ENCODE measurements around the gene WDR45B.

Gene WDR45B

DNA sequence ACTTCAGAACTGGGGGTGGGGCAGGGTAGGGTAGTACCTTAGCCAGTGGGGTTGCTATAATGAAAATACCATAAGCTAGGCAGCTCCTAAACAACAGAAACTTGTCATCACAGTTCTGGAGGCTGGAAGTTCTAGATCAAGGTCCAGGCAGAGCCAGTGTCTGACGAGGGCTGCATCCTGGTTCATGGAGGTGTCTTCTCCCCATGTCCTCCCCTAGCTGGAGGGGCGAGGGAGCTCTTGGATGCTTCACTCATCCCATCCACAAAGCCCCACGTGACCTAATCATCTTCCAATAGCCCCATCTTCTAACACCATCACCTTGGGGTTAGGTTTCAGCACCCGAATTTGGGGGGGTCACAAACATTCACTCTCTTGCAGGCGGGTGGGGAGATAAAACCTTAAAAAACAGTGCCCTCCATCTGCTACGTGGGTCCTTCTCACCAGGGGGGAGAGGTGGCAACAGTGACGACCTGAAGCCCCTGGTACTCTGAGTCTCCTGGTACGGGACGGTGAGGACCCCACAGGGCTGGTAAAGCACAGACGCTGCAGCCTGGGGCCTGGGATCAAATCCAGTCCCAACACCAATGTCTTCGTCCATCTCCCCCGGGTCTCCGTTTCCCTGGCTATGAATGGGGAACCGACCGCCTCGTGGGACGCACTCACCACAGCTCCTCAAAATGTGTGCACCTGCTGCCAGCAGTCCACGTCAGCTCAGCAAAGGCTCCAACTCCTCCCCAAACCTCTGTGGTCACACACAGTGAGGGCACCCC lies 27.4 kb upstream of the WDR45B start:
- DNase-seq = no peak

DNA sequence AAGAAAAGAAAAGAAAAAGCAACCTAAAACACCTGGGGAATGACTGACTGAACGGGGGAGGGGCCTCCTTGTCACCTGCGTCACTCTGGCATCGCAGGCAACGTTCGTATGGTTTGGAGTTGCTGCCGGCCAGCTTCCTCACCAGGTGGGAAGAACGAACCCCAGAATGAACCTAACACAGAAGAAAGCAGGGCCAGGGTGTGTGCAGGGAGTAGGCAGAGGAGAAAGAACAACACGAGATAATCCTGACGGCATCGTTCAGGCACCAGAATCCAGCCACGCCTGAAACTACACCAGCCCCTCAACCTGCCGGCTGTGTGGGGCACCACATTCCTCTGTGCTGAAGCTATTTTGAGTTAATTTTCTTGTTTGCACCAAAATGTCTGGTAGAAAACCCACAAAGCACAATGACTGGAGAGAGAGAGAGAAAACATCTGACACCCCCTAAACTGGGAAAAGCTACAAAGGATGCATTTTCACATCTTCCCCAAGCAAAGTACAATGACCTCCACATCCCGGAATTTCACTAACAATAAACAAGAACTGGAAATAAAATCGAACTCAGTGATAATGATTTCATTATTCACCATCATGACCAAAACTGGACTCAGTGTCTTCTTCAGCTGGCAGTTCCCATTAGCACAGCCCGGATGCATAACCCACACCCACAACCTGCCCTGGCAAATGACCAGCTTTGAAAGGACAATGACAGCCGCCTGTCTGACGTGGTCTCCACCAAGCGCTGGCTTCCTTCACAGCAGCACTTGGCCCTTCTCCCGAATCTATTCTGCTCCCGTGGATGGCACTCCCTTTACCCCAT lies 26.6 kb upstream of the WDR45B start:
- no peak for DNase-seq

GRCh38 chr17:82670661-82671450 lies 22.6 kb upstream of the WDR45B start:
- DNase-seq = no peak

- DNase-seq = peak; percentile 38
Observed at GRCh38 chr17:82668631-82669099, 20.4 kb upstream of the WDR45B start.

GRCh38 chr17:82668024-82668630 lies 19.9 kb upstream of the WDR45B start:
- DNase-seq = no peak

GRCh38 chr17:82667668-82668000 lies 19.4 kb upstream of the WDR45B start:
- no peak for DNase-seq

GRCh38 chr17:82666931-82667667 lies 18.9 kb upstream of the WDR45B start:
- no peak for DNase-seq

DNA sequence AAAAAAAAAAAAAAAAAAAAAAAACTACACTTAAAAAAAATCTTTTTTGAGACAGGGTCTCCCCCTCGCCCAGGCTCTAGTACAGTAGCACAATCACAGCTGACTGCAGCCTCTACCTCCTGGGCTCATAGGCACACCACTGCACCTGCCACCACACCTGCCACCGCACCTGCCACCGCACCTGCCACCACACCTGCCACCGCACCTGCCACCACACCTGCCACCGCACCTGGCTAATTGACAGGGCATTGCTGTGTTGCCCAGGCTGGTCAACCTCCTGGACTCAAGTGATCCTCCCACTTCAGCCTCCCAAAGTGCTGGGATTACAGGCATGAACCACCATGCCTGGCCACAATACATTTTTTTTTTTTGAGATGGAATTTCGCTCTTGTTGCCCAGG lies 17.6 kb upstream of the WDR45B start:
- DNase-seq = no peak

DNA sequence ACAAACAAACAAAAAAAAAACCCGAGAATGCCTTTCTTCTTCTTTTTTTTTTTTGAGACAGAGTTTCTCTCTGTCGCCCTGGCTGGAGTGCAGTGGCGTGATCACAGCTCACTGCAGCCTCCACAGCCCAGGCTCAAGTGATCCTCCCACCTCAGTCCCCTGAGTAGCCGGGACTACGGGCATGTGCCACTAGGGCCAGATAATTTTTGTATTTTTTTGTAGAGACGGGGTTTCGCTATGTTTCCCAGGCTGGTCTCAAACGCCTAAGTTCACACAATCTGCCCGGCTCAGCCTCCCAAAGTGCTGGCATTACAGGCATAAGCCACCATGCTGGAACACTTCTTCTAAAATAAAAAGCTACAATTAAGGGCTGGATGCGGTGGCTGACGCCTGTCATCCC lies 17.0 kb upstream of the WDR45B start:
- DNase-seq = no peak

GRCh38 chr17:82664701-82665182 lies 16.5 kb upstream of the WDR45B start:
- no peak for DNase-seq

DNA sequence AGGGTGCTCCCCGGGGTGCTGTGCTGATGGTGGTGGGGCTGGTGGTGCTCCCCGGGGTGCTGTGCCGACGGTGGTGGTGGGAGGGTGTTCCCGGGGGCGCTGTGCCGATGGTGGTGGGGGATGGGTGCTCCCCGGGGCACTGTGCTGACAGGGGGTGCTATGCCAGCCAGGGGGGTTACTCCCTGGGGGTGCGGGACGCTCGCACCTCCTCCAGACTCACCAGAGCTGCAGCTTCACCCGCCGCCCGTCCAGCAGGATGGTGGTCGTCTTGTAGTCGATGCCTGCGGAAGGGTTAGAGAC lies 16.0 kb upstream of the WDR45B start:
- DNase-seq = no peak

- no peak for DNase-seq
Observed at GRCh38 chr17:82663381-82664275, 15.4 kb upstream of the WDR45B start.

DNA sequence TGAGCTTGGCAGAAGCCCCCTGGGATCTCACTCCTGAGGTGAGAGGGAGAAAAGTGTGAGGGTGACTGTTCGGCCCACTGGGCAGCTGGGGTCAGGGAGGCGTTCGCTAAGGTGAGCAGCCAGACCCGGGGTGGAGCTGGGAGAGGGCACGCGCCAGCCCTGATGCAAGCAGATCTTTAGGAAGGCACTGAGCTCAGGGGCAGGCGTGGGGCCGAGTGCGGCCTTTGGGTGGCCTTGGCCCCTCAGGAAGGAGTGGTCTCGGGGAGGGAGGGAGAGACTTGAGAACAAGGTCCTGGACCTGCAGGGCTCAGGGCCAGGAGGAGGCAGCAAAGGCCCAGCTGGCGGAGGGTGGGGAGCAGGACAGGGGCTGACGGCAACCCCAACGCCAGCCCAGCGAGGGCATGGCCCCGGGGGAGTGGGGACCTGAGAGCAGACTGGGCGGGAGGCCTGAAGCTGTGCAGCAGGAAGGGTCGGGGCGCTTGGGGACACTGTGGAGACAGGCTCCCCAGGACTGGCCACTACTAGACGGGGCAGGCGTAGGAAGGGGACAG lies 14.5 kb upstream of the WDR45B start:
- no peak for DNase-seq

DNA sequence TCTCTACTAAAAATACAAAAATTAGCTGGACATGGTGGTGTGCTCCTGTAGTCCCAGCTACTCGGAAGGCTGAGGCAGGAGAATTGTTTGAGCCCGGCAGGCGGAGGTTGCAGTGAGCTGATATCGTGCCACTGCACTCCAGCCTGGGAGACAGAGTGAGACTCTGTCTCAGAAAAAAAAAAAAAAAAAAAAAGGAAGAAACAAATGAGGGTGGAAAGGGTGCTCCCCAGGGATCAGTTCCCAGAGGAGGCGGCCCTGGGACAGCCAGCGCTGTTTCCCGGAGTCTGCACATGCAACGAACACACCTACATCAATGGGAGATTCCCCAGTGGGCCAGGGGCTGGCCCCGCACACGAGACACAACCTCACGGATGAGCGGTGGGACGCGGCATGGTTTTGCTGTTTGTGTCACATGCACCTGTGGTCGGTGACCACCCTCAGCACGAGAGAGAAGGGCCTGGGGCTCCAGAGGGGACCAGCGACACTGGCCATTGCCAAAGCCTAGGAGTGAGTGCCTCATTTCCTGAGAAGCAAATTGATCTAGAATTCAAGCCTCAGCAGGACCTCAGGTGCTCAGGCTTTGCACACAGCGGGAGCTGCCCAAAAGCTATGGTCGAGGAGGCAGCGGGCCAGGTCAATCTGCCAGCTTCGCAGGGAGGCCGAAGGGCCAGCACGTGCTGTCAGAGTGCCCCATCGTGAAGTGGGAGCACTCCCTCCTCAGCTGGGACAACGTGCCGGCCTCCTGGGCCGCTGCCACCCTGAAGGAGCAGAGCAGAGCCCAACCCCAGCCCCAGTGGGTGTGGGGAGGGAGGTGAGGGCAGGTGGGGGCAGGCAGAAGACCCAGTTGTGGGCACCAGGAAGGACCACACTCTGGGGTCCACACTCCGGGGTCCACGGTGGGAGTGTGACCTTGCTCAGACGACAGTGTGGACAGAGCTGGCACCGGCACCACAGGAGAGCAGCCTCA lies 13.8 kb upstream of the WDR45B start:
- no peak for DNase-seq

- no peak for DNase-seq
Observed at GRCh38 chr17:82659886-82660285, 11.6 kb upstream of the WDR45B start.

DNA sequence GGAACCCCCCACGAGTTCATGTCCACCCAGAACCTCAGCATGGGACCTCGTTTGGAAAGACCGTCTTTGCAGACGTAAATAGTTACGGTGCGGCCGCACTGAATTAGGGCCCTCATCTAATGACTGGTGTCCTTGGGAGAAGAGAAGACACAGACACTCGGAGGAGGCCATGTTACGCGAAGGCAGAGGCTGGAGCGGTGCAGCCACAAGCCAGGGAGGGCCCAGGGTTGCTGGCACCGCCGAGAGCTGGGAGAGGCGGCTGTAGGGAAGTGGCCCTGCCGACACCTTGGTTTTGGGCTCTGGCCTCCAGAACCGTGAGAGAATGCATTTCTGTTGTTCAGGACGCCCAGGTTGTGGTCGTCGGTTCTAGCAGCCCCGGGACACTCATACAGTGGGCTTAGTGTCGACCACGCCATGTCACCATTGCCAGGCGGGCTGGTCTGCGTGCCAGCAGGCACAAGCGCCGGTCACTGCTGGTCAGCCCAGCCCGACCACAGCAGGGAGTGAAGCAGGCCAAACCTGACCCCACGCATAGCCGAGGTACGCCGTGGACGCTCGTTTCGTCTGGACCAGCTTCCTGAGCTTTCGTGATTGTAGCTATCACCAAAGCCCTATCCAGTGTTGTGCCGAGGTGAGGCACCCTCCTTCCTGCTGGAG lies 10.7 kb upstream of the WDR45B start:
- DNase-seq = no peak

DNA sequence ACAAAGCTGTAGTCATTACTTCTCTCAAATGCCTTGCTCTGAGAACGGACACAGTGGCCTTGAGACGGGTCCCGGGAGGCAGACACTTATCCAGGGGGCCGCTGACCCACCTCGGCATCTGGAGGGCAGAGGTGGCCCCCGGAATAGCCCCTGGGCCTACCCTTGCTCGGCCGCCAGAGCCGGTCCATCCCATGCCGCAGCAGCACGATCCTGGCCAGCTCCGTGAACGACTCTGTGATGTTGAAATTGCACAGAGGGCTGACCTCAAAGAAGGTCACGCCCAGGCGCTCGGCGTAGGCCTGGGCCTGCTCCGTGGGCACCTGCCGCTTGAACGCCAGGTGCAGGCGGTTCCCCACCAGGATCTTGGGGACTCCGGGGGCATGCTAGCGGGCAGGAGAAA lies 10.1 kb upstream of the WDR45B start:
- no peak for DNase-seq

- no peak for DNase-seq
Observed at GRCh38 chr17:82657926-82658325, 9.7 kb upstream of the WDR45B start.

GRCh38 chr17:82656266-82656665 lies 8.0 kb upstream of the WDR45B start:
- DNase-seq = no peak
